Measurements from ENCODE around the gene MPP2.
"Not testable (repeated sequence)": the region's sequence is repeated elsewhere in the genome, so short reads cannot be mapped to it uniquely, and the experiment has no call there.

Gene MPP2

GRCh38 chr17:43932923-43933322 lies 25.6 kb upstream of the MPP2 start:
- H3K9me3 ChIP-seq (ENCODE audit: control insufficient read depth, insufficient read depth, low read depth, low read length) = no peaks in the 10 kb centered on the region
- ChIA-PET POLR2A (no interaction called here), CTCF (interaction anchor here (1.4 to 3.1 kb wide), 3 partner anchors 11 to 87 kb away, joined by 4 to 11 read pairs (median 5); no protein-coding TSS in a partner anchor)
- peak; percentile 93 for TF ChIP-seq PRDM10 (tag by site-specific recombination; IDR thresholded peaks at IDR 0.05)
- TF ChIP-seq ZNF561 (tag by site-specific recombination; IDR thresholded peaks at IDR 0.05; ENCODE audit: borderline replicate concordance) = no peak
- peak; percentile 28 for TF ChIP-seq ZFHX2 (tag by site-specific recombination; conservative IDR thresholded peaks at IDR 0.05)
- H3K27ac ChIP-seq (ENCODE audit: extremely low read depth, low read depth, low read length) = no peak overlapping the region
- no peak overlapping the region for H3K4me3 ChIP-seq (ENCODE audit: low read depth, low read length)
- no peaks in the 10 kb centered on the region for H3K4me1 ChIP-seq (ENCODE audit: control insufficient read depth, insufficient read depth, low read length)
- H3K36me3 ChIP-seq (ENCODE audit: control insufficient read depth in 2 of 2, insufficient read depth in 1 of 2, low read length in 2 of 2) = no peaks in the 10 kb centered on the region

- Histone ChIP-seq H3K27ac (ENCODE audit: extremely low read depth, low read depth, low read length) (no peak overlapping the region), H3K36me3 (ENCODE audit: control insufficient read depth in 2 of 2, insufficient read depth in 1 of 2, low read length in 2 of 2) (no peaks in the 10 kb centered on the region), H3K9me3 (ENCODE audit: control insufficient read depth, insufficient read depth, low read depth, low read length) (no peaks in the 10 kb centered on the region), H3K4me1 (ENCODE audit: control insufficient read depth, insufficient read depth, low read length) (no peaks in the 10 kb centered on the region), H3K4me3 (ENCODE audit: low read depth, low read length) (no peak overlapping the region)
- ChIA-PET POLR2A (no interaction called here), CTCF (interaction anchor here (1.2 to 3.1 kb wide), 4 partner anchors 11 to 86 kb away, joined by 3 to 11 read pairs (median 4); no protein-coding TSS in a partner anchor)
- no peak for TF ChIP-seq ZBTB8A (tag by site-specific recombination; IDR thresholded peaks at IDR 0.05)
- TF ChIP-seq ZNF747 (tag by site-specific recombination; IDR thresholded peaks at IDR 0.05) = no peak
Observed at GRCh38 chr17:43932357-43932756, 25.0 kb upstream of the MPP2 start.

DNA sequence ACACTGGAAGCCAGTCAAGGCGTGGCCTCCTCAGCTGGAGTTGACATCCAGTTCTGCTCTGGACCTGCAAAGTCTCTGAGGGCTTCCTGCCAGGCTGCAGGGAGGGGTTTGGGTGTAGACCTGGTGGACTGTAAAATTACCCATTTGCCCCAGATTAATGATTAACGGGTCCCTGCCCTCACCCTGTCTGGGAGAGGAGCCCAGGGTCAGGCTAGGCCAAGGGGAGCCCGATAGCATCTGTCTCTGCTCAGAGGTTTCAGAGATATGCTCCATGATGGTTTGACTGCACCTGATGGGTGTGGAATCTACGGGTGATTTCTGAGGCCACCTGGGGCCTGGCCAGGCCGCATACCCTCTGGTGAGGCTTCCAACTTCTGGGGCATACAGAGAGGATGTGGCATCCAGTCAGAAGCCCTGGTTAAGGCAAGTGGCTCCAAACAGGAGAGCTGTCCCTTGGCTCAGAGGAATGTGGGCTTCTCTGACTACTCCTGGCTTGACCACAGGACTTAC lies 23.8 kb upstream of the MPP2 start:
- no peak overlapping the region for H3K4me3 ChIP-seq (ENCODE audit: low read depth, low read length)
- POLR2A ChIA-PET = interaction anchor here (0.8 kb wide), 1 partner anchor 22 kb away, joined by 3 read pairs; no protein-coding TSS in a partner anchor

GRCh38 chr17:43928609-43929008 lies 21.3 kb upstream of the MPP2 start:
- Histone ChIP-seq H3K9me3 (ENCODE audit: control insufficient read depth, insufficient read depth, low read depth, low read length) (no peaks in the 10 kb centered on the region), H3K36me3 (ENCODE audit: control insufficient read depth in 2 of 2, insufficient read depth in 1 of 2, low read length in 2 of 2) (no peaks in the 10 kb centered on the region), H3K4me1 (ENCODE audit: control insufficient read depth, insufficient read depth, low read length) (no peaks in the 10 kb centered on the region), H3K27ac (ENCODE audit: extremely low read depth, low read depth, low read length) (no peak overlapping the region), H3K4me3 (ENCODE audit: low read depth, low read length) (no peak overlapping the region)
- peak; percentile 82 for TF ChIP-seq PRDM10 (tag by site-specific recombination; IDR thresholded peaks at IDR 0.05)
- TF ChIP-seq ZNF792 (tag by site-specific recombination; IDR thresholded peaks at IDR 0.05) = no peak
- POLR2A ChIA-PET = interaction anchor here (1.0 kb wide), 1 partner anchor 9 kb away, joined by 4 read pairs; no protein-coding TSS in a partner anchor
- CTCF ChIA-PET = interaction anchor here (0.5 to 2.0 kb wide), 9 partner anchors 8 to 218 kb away, joined by 3 to 7 read pairs (median 4); no protein-coding TSS in a partner anchor

More for the DNA sequence above, 23.8 kb upstream of the MPP2 start:
- TF ChIP-seq ZNF529 (tag by site-specific recombination; IDR thresholded peaks at IDR 0.05; ENCODE audit: insufficient replicate concordance) (no peak), KLF1 (tag by site-specific recombination; IDR thresholded peaks at IDR 0.05) (peak; percentile 78)
- H3K4me1 ChIP-seq (ENCODE audit: control insufficient read depth, insufficient read depth, low read length) = no peaks in the 10 kb centered on the region
- H3K27ac ChIP-seq (ENCODE audit: extremely low read depth, low read depth, low read length) = no peak overlapping the region
- CTCF ChIA-PET = interaction anchor here (0.6 to 1.8 kb wide), 5 partner anchors 12 to 110 kb away, joined by 3 to 9 read pairs (median 3); no protein-coding TSS in a partner anchor
- no peaks in the 10 kb centered on the region for H3K9me3 ChIP-seq (ENCODE audit: control insufficient read depth, insufficient read depth, low read depth, low read length)
- H3K36me3 ChIP-seq (ENCODE audit: control insufficient read depth in 2 of 2, insufficient read depth in 1 of 2, low read length in 2 of 2) = no peaks in the 10 kb centered on the region

DNA sequence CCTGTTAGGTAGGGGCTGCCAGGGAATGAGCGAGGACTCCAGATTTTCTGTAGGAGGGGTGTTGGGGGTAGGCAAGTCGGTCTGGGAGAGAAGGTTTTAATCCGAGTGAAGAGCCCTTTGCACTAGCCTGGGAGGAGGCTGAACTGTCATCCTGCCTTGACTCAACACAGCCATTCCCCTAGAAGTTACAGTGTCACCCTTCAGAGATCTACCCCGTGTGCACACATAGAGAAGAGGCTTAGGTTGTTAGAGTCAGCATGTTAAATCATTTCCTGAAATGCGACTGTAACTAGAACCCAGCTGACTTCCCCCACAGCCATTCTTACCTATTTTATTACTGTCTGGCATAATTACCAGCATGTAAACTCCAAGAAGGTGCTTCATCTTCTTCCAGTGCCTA lies 20.6 kb upstream of the MPP2 start:
- POLR2A ChIA-PET = interaction anchor here (1.0 kb wide), 1 partner anchor 10 kb away, joined by 4 read pairs; no protein-coding TSS in a partner anchor
- H3K4me3 ChIP-seq (ENCODE audit: low read depth, low read length); H3K27ac ChIP-seq (ENCODE audit: extremely low read depth, low read depth, low read length); H3K9me3 ChIP-seq (ENCODE audit: control insufficient read depth, insufficient read depth, low read depth, low read length); H3K36me3 ChIP-seq (ENCODE audit: control insufficient read depth in 2 of 2, insufficient read depth in 1 of 2, low read length in 2 of 2); H3K4me1 ChIP-seq (ENCODE audit: control insufficient read depth, insufficient read depth, low read length): not testable (repeated sequence)
- CTCF ChIA-PET = interaction anchor here (0.8 to 2.0 kb wide), 7 partner anchors 8 to 82 kb away, joined by 3 to 7 read pairs (median 5); no protein-coding TSS in a partner anchor
